Upper lobe of right lung (tissue), 1 donor: ENCODE data around the gene PLCB2. TPM values are rescaled to one million over a fixed set of nuclear protein-coding genes. Genes with fewer than 3 reads are reported as not detected.

ENCODE experiments used
- ATAC-seq: fragments of 200-7000 bp; cut with Tn5 transposase; one replicate; pipeline ENCODE4 v1.9.1; 2020; ENCODE audit warnings: mild to moderate bottlenecking, moderate library complexity
- DNase-seq: peaks from one replicate; pipeline ENCODE4 v3.0.0-alpha.2; 2020
- H3K27ac ChIP-seq: fragments of 200-600 bp; one replicate; pipeline ENCODE4 v1.8.0; 2022
- H3K27me3 ChIP-seq: fragments of 200-600 bp; one replicate; pipeline ENCODE4 v1.8.0; 2022; ENCODE audit warnings: mild to moderate bottlenecking
- H3K36me3 ChIP-seq: fragments of 200-600 bp; one replicate; pipeline ENCODE4 v1.8.0; 2022
- H3K4me1 ChIP-seq: fragments of 200-600 bp; one replicate; pipeline ENCODE4 v1.8.0; 2022
- H3K4me3 ChIP-seq: fragments of 200-600 bp; one replicate; pipeline ENCODE4 v1.8.0; 2022; ENCODE audit warnings: mild to moderate bottlenecking
- H3K9me3 ChIP-seq: fragments of 200-600 bp; one replicate; pipeline ENCODE4 v1.8.0; 2022
- CTCF ChIP-seq: fragments of 200-600 bp; IDR thresholded peaks from one replicate; pipeline ENCODE4 v1.8.0; 2022; ENCODE audit warnings: antibody characterized with exemption
- intact Hi-C: fragments of 100-400 bp; cut with DNase I; formaldehyde crosslinking; loops from one replicate; pipeline ENCODE4 v1.11.0; 2022
- total RNA-seq: library from RNA; stranded (reverse); fragmentation: NEBNext Ultra II Directional; extraction: Animal tissue kit (Norgen Biotek cat#: 25700); gene quantifications from one replicate; pipeline ENCODE4 v1.2.1, GENCODE V29; 2021
- donor health status: DM: no; HTN: yes; CAD: no; lungs with severe emphysema.

The PLCB2 gene
- total RNA-seq, 1 donor from 2014 or later, result 61.2 TPM

GRCh38 chr15:40313531-40314398 lies 6.0 kb upstream of the PLCB2 start:
- intact Hi-C loops, result no loop called here

DNA sequence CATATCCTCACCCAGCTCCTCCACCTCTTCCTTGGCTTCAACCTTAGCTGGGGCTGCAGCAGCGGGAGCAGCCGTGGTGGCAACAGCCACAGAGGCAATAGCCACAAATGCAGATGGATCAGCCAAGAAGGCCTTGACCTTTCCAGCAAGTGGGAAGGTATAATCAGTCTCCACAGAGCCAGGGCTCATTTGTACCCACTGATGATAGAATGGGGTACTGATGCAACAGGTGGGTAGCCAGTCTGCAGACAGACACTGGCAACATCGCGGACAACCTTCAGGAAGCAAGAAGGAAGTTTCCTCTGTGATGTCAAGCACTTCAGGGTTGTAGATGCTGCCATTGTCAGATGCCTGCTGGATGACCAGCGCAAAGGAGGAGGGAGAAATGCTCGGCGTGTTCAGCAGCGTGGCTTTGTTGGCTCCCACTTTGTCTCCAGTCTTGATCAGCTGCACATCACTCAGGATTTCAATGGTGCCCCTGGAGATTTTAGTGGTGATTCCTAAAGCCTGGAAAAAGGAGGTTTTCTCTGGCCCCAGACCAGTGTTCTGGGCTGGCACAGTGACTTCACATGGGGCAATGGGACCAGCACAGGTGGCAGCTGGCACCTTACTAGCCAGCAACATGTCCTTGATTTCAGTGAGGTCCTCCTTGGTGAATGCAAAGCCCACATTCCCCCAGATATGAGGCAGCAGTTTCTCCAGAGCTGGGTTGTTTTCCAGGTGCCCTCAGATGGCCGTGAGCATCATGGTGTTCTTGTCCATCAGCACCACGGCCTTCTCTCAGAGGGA lies 4.8 kb upstream of the PLCB2 start:
- no peaks in the 10 kb centered on the region for H3K9me3 ChIP-seq
- DNase-seq (peak; percentile 43), ATAC-seq (no peak)
- intact Hi-C loops, result no loop called here
- H3K4me1 ChIP-seq, result peaks cover 23% of the 10 kb centered on the region
- H3K4me3 ChIP-seq, result no peak overlapping the region
- no peak overlapping the region for H3K27ac ChIP-seq
- no peaks in the 10 kb centered on the region for H3K36me3 ChIP-seq
- no peak for TF ChIP-seq CTCF
- no peaks in the 10 kb centered on the region for H3K27me3 ChIP-seq

More at GRCh38 chr15:40313531-40314398, 6.0 kb upstream of the PLCB2 start:
- Histone ChIP-seq H3K27me3 (no peaks in the 10 kb centered on the region), H3K36me3 (no peaks in the 10 kb centered on the region), H3K9me3 (no peaks in the 10 kb centered on the region), H3K4me3 (no peak overlapping the region), H3K4me1 (peaks cover 20% of the 10 kb centered on the region), H3K27ac (no peak overlapping the region)
- no peak for TF ChIP-seq CTCF
- ATAC-seq (peak; percentile 74), DNase-seq (peak; percentile 77)

DNA sequence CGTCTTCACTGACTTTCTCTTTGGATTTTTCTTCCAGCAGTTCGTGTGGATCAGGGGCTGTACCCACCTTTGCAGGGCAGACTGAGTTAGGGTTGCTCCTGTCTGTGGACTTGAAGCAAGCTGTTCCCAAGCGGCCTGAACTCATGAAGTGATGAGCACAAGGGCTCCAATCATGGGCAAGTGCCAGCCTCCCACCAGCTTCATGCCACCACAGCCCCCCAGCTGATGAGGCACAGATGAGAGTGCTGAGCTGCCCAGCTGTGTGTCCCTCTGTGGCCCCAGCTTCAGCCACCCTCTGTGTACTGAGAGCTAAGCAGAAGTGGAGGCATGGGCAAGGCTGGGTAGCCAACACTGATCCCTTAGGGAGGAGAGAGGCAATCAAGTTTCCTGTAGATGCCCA lies 3.3 kb upstream of the PLCB2 start:
- TF ChIP-seq CTCF, result no peak
- H3K9me3 ChIP-seq, result no peaks in the 10 kb centered on the region
- ATAC-seq, result no peak
- no peaks in the 10 kb centered on the region for H3K27me3 ChIP-seq
- no peak overlapping the region for H3K27ac ChIP-seq
- intact Hi-C loops, result no loop called here
- peaks cover 25% of the 10 kb centered on the region for H3K4me1 ChIP-seq
- no peaks in the 10 kb centered on the region for H3K36me3 ChIP-seq
- no peak overlapping the region for H3K4me3 ChIP-seq
- peak; percentile 40 for DNase-seq

- peak; percentile 71 for TF ChIP-seq CTCF
- Histone ChIP-seq H3K9me3 (no peaks in the 10 kb centered on the region), H3K27me3 (no peaks in the 10 kb centered on the region), H3K4me3 (no peak overlapping the region), H3K36me3 (no peaks in the 10 kb centered on the region), H3K4me1 (peaks cover 29% of the 10 kb centered on the region), H3K27ac (no peak overlapping the region)
- intact Hi-C loops, result no loop called here
- peak; percentile 63 for ATAC-seq
- DNase-seq, result peak; percentile 80
These were observed 2.5 kb upstream of the PLCB2 start for GRCh38 chr15:40310001-40310959.

DNA sequence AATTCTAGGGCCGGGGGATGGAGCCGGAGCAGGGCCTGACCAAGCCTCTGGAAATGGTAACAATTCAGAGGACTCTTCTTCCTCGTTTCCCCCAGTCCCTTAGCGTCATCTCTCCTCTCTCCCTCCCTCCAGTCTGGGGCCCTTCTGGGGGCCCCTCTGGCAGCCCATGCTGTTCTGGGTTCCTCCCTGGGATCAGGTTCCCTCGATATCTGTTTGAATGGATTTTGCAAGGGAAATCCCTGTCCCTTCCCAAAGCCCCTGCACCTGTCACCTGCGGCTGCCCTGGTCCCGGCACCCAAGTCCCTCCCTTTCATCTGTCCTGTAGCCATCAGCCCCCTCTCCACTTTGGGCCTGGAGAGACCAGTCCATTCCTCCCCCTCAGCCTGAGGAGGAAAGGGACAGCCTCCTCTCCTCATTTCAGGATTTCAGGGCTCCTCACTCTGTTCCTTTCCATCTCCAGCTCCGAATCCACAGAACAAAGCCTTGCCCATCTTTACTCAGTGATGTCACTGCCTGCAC lies 1.7 kb upstream of the PLCB2 start:
- no peak overlapping the region for H3K27ac ChIP-seq
- DNase-seq (no peak), ATAC-seq (no peak)
- no peaks in the 10 kb centered on the region for H3K36me3 ChIP-seq
- TF ChIP-seq CTCF, result no peak
- H3K27me3 ChIP-seq, result no peaks in the 10 kb centered on the region
- intact Hi-C loops, result no loop called here
- no peak overlapping the region for H3K4me3 ChIP-seq
- H3K9me3 ChIP-seq, result no peaks in the 10 kb centered on the region
- peaks cover 27% of the 10 kb centered on the region for H3K4me1 ChIP-seq
